GM10248 (cell line): ENCODE results near the gene WNK2.
"Not testable (repeated sequence)": the region's sequence is repeated elsewhere in the genome, so short reads cannot be mapped to it uniquely, and the experiment has no call there.

Experiments used
- CTCF ChIA-PET: fragments of 300-600 bp; sonication (Branson Sonifier 250); formaldehyde crosslinking; extraction: SDS; loops from one replicate; lab custom pipeline; 2021; ENCODE audit warnings: antibody characterized with exemption; lab: Yijun Ruan, JAX
- POLR2A ChIA-PET: fragments of 350-650 bp; sonication (Branson Sonifier 250); formaldehyde crosslinking; extraction: SDS; loops from one replicate; lab custom pipeline; 2020; ENCODE audit warnings: antibody characterized with exemption; lab: Yijun Ruan, JAX
- DNase-seq: peaks from one replicate; pipeline ENCODE4 v3.0.0; 2012; ENCODE audit errors: extremely low spot score
- TF ChIP-seq, protein P1 (sequence below): IDR thresholded peaks from 2 replicates; pipeline ENCODE4 v1.5.1; 2012; ENCODE audit warnings: mild to moderate bottlenecking, low read depth; ENCODE audit errors: extremely low read depth, missing control alignments, control extremely low read depth

The WNK2 gene

GRCh38 chr9:93345643-93346230 is 161.8 kb downstream of the WNK2 start:
- ChIA-PET CTCF (no interaction called here), POLR2A (no interaction called here)
- TF ChIP-seq, protein P1, sequence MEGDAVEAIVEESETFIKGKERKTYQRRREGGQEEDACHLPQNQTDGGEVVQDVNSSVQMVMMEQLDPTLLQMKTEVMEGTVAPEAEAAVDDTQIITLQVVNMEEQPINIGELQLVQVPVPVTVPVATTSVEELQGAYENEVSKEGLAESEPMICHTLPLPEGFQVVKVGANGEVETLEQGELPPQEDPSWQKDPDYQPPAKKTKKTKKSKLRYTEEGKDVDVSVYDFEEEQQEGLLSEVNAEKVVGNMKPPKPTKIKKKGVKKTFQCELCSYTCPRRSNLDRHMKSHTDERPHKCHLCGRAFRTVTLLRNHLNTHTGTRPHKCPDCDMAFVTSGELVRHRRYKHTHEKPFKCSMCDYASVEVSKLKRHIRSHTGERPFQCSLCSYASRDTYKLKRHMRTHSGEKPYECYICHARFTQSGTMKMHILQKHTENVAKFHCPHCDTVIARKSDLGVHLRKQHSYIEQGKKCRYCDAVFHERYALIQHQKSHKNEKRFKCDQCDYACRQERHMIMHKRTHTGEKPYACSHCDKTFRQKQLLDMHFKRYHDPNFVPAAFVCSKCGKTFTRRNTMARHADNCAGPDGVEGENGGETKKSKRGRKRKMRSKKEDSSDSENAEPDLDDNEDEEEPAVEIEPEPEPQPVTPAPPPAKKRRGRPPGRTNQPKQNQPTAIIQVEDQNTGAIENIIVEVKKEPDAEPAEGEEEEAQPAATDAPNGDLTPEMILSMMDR, result no peak
- DNase-seq, result no peak

GRCh38 chr9:93346231-93347112 is 162.5 kb downstream of the WNK2 start:
- ChIA-PET CTCF (interaction anchor here (1.0 kb wide), 1 partner anchor 13 kb away, joined by 3 read pairs; no protein-coding TSS in a partner anchor), POLR2A (no interaction called here)
- no peak for DNase-seq
- TF ChIP-seq, protein P1, result no peak

DNA sequence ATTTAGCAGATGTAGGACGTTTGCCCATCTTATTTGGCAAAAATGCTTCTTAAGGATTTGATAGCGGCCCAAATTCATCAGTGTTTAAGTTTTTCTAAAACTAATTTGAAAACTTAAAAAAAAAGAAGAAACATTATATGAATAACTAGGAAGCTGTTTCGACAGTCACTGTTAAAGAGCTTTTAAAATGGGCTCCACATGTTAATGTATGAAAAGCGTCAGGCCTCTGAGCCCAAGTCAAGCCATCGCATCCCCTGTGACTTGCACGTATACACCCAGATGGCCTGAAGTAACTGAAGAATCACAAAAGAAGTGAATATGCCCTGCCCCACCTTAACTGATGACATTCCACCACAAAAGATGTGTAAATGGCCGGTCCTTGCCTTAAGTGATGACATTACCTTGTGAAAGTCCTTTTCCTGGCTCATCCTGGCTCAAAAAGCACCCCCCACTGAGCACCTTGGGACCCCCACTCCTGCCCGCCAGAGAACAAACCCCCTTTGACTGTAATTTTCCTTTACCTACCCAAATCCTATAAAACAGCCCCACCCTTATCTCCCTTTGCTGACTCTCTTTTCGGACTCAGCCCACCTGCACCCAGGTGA is 163.5 kb downstream of the WNK2 start:
- DNase-seq, POLR2A ChIA-PET: not testable (repeated sequence)
- CTCF ChIA-PET, result interaction anchor here (1.0 kb wide), 1 partner anchor 12 kb away, joined by 3 read pairs; no protein-coding TSS in a partner anchor

GRCh38 chr9:93353413-93354310 is 169.7 kb downstream of the WNK2 start:
- CTCF ChIA-PET, POLR2A ChIA-PET, DNase-seq: not testable (repeated sequence)

DNA sequence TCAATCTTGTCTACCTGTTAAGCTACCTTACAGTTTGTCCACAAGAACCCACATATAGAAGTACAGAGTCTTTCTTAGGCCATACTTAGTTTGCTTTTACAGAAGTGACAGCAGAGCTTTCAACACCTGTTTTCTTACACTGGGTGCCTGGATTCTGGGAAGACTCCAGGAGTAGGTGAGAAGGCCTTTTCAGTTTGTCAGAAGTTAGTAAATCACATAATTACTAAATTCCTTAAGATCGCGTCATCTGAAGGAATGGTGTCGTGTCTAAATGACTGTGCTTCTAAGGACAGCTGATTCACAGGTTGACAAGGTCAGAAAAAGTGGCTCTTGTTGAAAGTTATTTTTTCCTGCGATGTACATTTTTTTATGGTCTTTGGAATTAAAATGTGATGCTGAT is 170.5 kb downstream of the WNK2 start:
- TF ChIP-seq, protein P1, result no peak
- ChIA-PET POLR2A (no interaction called here), CTCF (no interaction called here)
- no peak for DNase-seq

DNA sequence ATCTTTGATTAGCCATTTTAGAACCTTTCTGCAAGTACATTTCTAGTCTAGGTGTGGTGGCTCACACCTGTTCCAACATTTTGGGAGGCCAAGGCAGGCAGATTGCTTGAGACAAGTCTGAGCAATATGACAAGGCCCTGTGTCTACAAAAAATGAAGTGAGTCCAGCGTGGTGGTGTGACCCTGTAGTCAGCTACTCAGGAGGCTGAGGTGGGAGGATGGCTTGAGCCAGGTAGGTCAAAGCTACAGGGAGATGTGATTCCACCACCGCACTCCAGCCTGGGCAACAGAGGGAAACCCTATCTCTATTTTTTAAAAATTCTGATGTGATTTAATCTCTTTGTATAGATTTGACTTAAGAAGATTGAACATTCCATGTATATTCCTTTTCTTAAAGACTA is 171.9 kb downstream of the WNK2 start:
- DNase-seq, result no peak
- TF ChIP-seq, protein P1, result no peak
- POLR2A ChIA-PET, result no interaction called here

GRCh38 chr9:93357649-93358048 is 173.7 kb downstream of the WNK2 start:
- CTCF ChIA-PET, result no interaction called here
- DNase-seq, result peak; percentile 25
- TF ChIP-seq, protein P1, result no peak
- POLR2A ChIA-PET, result no interaction called here

More for the DNA sequence above, 171.9 kb downstream of the WNK2 start:
- CTCF ChIA-PET, result no interaction called here

DNA sequence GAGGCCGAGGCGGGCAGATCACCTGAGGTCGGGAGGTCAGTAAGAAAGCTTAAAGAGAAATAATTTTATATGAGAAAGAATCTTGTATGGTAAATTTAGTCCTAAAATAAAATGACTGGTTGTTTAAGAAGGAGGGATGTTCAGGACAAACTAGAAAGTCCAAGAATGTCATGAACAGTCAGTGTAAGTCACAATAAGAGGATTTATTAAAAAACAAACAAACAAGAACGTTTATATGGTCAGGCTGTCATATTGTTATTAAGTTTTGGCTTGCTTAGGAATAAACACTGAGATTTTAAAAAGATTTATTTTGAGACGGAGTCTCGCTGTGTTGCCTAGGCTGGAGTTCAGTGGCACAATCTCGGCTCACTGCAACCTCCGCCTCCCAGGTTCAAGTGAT is 176.0 kb downstream of the WNK2 start:
- DNase-seq, POLR2A ChIA-PET: not testable (repeated sequence)
- CTCF ChIA-PET, result interaction anchor here (1.6 kb wide), 1 partner anchor 13 kb away, joined by 3 read pairs; no protein-coding TSS in a partner anchor
